DND-41 (cell line): ENCODE measurements around the gene ATP9A.
"Not testable (repeated sequence)": the region's sequence is repeated elsewhere in the genome, so short reads cannot be mapped to it uniquely, and the experiment has no call there.

ENCODE experiments used
- ATAC-seq: fragments of 200-7000 bp; cut with Tn5 transposase; 3 replicates; pipeline ENCODE4 v1.9.1; 2021; ENCODE audit warnings: low read depth; ENCODE audit not compliant: insufficient read depth
- DNase-seq: peaks from one replicate; pipeline ENCODE4 v3.0.0-alpha.2; 2020
- H2AFZ ChIP-seq: 2 replicates; pipeline ENCODE4 v1.6.0; 2012; ENCODE audit warnings: low read depth, low read length
- H3K27ac ChIP-seq: 2 replicates; pipeline ENCODE4 v1.5.1; 2012; ENCODE audit warnings: low read length, inconsistent platforms
- H3K27me3 ChIP-seq: fragments of 200-600 bp; sonication (generic); 2 replicates; pipeline ENCODE4 v1.6.0; 2012; ENCODE audit warnings: low read length, mild to moderate bottlenecking, inconsistent platforms; ENCODE audit not compliant: insufficient read depth, poor library complexity
- H3K36me3 ChIP-seq: 2 replicates; pipeline ENCODE4 v1.5.1; 2012; ENCODE audit warnings: low read length, inconsistent platforms; ENCODE audit not compliant: insufficient read depth
- H3K4me1 ChIP-seq: 2 replicates; pipeline ENCODE4 v1.5.1; 2012; ENCODE audit warnings: mild to moderate bottlenecking, low read length; ENCODE audit not compliant: insufficient read depth
- H3K4me2 ChIP-seq: 2 replicates; pipeline ENCODE4 v1.6.0; 2012; ENCODE audit warnings: mild to moderate bottlenecking, moderate library complexity, low read length, inconsistent platforms; ENCODE audit not compliant: insufficient read depth
- H3K4me3 ChIP-seq, 2 experiments: fragments of 200-600 bp in 1 of 2; shearing (Covaris generic) in 1 of 2; 2 replicates each; pipeline ENCODE4 v1.5.1; 2012 to 2016; ENCODE audit warnings: inconsistent platforms in 2 of 2, low read length in 2 of 2, mild to moderate bottlenecking in 2 of 2, low read depth in 1 of 2, moderate library complexity in 1 of 2
- H3K79me2 ChIP-seq: 2 replicates; pipeline ENCODE4 v1.6.0; 2012; ENCODE audit warnings: low read length, inconsistent platforms; ENCODE audit not compliant: insufficient read depth
- H3K9ac ChIP-seq: 2 replicates; pipeline ENCODE4 v1.6.0; 2012; ENCODE audit warnings: low read depth, mild to moderate bottlenecking, inconsistent platforms, low read length, moderate library complexity
- H3K9me3 ChIP-seq: 2 replicates; pipeline ENCODE4 v1.5.1; 2012; ENCODE audit warnings: low read length, moderate library complexity, mild to moderate bottlenecking, inconsistent platforms; ENCODE audit not compliant: insufficient read depth, severe bottlenecking
- H4K20me1 ChIP-seq: 2 replicates; pipeline ENCODE4 v1.6.0; 2012; ENCODE audit warnings: low read length; ENCODE audit not compliant: insufficient read depth
- EZH2 ChIP-seq: IDR thresholded peaks from 3 replicates; pipeline ENCODE4 v1.6.1; 2012; ENCODE audit warnings: borderline replicate concordance, low read depth, mild to moderate bottlenecking, moderate library complexity, low read length, inconsistent platforms; ENCODE audit not compliant: severe bottlenecking
- TF ChIP-seq, protein P1 (sequence below): IDR thresholded peaks from 2 replicates; pipeline ENCODE4 v1.5.1; 2012; ENCODE audit warnings: borderline replicate concordance, low read length, moderate library complexity, mild to moderate bottlenecking; ENCODE audit not compliant: poor library complexity, severe bottlenecking; ENCODE audit errors: extremely low read depth

ATP9A gene

DNA sequence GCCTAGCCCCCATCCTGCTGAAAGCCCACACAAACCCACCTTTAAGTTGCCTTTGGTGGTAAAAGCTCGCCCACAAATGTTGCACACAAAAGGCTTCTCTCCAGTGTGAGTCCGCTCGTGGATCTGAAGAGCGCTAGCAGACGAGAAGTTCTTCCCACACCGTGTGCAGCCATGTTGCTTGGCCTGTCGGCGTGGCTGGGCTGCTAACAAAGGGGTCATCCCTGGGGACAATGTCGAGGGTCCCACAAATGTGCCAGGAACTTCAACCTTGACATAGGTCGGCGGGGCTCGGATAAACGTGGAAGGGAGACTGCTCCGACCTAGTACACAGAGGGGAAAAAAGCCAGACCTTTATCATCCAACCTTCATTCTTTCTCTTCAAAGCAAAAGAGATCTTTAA is 20.6 kb upstream of the ATP9A start:
- no peaks in the 10 kb centered on the region for H3K4me1 ChIP-seq
- H3K9me3 ChIP-seq, result no peaks in the 10 kb centered on the region
- no peaks in the 10 kb centered on the region for H4K20me1 ChIP-seq
- DNase-seq (no peak), ATAC-seq (no peak)
- no peak overlapping the region for H3K9ac ChIP-seq
- H3K4me3 ChIP-seq, result no peak overlapping the region
- no peaks in the 10 kb centered on the region for H3K36me3 ChIP-seq
- no peaks in the 10 kb centered on the region for H3K27me3 ChIP-seq
- H3K27ac ChIP-seq, result no peak overlapping the region
- H2AFZ ChIP-seq, result no peak overlapping the region
- no peaks in the 10 kb centered on the region for H3K79me2 ChIP-seq
- no peak overlapping the region for H3K4me2 ChIP-seq
- TF ChIP-seq EZH2, result no peak
- TF ChIP-seq, protein P1, sequence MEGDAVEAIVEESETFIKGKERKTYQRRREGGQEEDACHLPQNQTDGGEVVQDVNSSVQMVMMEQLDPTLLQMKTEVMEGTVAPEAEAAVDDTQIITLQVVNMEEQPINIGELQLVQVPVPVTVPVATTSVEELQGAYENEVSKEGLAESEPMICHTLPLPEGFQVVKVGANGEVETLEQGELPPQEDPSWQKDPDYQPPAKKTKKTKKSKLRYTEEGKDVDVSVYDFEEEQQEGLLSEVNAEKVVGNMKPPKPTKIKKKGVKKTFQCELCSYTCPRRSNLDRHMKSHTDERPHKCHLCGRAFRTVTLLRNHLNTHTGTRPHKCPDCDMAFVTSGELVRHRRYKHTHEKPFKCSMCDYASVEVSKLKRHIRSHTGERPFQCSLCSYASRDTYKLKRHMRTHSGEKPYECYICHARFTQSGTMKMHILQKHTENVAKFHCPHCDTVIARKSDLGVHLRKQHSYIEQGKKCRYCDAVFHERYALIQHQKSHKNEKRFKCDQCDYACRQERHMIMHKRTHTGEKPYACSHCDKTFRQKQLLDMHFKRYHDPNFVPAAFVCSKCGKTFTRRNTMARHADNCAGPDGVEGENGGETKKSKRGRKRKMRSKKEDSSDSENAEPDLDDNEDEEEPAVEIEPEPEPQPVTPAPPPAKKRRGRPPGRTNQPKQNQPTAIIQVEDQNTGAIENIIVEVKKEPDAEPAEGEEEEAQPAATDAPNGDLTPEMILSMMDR, result no peak

DNA sequence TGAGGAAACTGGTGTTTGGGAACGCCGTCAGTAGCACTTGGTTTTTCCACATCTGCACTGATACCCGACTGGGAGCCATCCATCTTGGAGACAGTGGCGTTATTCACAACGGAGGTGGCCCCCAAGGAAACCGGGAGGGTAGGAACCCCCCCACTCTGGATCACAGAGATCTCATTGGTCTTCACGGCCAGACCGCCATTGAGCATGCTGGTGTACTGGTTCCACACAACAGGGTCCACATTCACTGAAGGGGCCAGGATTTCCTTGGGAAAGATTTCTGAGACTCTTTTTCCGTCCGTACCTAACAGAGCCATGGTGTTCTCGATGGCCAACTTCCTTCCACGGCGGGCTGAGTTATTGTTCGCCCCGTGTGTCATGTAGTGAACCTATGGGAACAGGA is 16.1 kb upstream of the ATP9A start:
- DNase-seq (no peak), ATAC-seq (no peak)
- no peak overlapping the region for H3K27ac ChIP-seq
- no peaks in the 10 kb centered on the region for H3K27me3 ChIP-seq
- H2AFZ ChIP-seq, result no peak overlapping the region
- TF ChIP-seq EZH2, result no peak
- TF ChIP-seq, protein P1, result no peak
- no peaks in the 10 kb centered on the region for H3K9me3 ChIP-seq
- H3K4me3 ChIP-seq, result no peak overlapping the region
- H4K20me1 ChIP-seq, result no peaks in the 10 kb centered on the region
- no peaks in the 10 kb centered on the region for H3K36me3 ChIP-seq
- no peaks in the 10 kb centered on the region for H3K79me2 ChIP-seq
- no peaks in the 10 kb centered on the region for H3K4me1 ChIP-seq
- H3K4me2 ChIP-seq, result no peak overlapping the region
- H3K9ac ChIP-seq, result no peak overlapping the region

DNA sequence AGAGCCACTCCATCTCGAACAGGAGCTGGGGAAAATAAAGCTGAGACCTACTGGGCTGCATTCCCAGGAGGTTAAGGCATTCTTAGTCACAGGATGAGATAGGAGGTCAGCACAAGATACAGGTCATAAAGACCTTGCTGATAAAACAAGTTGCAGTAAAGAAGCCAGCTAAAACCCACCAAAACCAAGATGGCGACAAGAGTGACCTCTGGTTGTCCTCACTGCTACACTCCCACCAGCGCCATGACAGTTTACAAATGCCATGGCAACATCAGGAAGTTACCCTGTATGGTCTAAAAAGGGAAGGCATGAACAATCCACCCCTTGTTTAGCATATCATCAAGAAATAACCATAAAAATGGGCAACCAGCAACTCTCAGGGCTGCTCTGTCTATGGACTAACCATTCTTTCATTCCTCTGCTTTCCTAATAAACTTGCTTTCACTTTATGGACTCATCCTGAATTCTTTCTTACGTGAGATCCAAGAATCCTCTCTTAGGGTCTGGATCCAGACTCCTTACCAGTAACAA is 10.1 kb upstream of the ATP9A start:
- not testable (repeated sequence) for H3K9me3 ChIP-seq, H2AFZ ChIP-seq, H3K27ac ChIP-seq, H3K4me2 ChIP-seq, H3K79me2 ChIP-seq, H3K36me3 ChIP-seq, DNase-seq, H4K20me1 ChIP-seq, H3K4me3 ChIP-seq, H3K4me1 ChIP-seq, H3K27me3 ChIP-seq, H3K9ac ChIP-seq, ATAC-seq

DNA sequence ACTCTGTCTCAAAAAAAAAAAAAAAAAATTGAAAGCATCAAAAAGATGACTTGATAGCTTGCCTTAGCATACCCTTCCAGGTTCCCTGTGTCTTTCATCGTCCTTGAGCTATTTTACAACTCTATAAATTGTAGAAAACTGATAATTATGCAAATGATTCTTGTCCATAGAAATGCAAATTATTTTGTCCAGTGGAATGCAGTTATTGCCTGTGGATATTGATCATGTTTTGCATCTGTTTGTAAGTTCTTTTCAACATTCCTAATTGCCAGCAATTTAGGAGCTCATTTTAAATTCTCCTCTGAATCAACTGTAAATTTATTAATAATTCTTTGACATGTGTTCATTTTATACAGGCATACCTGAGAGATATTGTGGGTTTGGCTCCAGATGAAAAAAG is 7.1 kb upstream of the ATP9A start:
- H3K79me2 ChIP-seq, result no peaks in the 10 kb centered on the region
- H3K27me3 ChIP-seq, result no peaks in the 10 kb centered on the region
- H3K4me1 ChIP-seq, result no peaks in the 10 kb centered on the region
- no peak overlapping the region for H2AFZ ChIP-seq
- no peaks in the 10 kb centered on the region for H3K9me3 ChIP-seq
- no peak overlapping the region for H3K4me3 ChIP-seq
- TF ChIP-seq, protein P1, result no peak
- TF ChIP-seq EZH2, result no peak
- no peaks in the 10 kb centered on the region for H4K20me1 ChIP-seq
- no peak overlapping the region for H3K4me2 ChIP-seq
- H3K27ac ChIP-seq, result no peak overlapping the region
- no peaks in the 10 kb centered on the region for H3K36me3 ChIP-seq
- H3K9ac ChIP-seq, result no peak overlapping the region
- DNase-seq, result no peak
- no peak for ATAC-seq
